Neuron (in vitro differentiated cells): ENCODE data around the gene RAB37.

Experiments
- H2AFZ ChIP-seq: one replicate; pipeline ENCODE4 v1.6.1; 2013; ENCODE audit warnings: low read depth, mild to moderate bottlenecking, inconsistent platforms, low read length, moderate library complexity
- H3K27me3 ChIP-seq: one replicate; pipeline ENCODE4 v1.6.1; 2013; ENCODE audit warnings: low read length; ENCODE audit not compliant: insufficient read depth
- H3K36me3 ChIP-seq: one replicate; pipeline ENCODE4 v1.6.1; 2013; ENCODE audit warnings: low read length; ENCODE audit not compliant: insufficient read depth
- H3K4me1 ChIP-seq: one replicate; pipeline ENCODE4 v1.6.1; 2013; ENCODE audit warnings: low read length; ENCODE audit not compliant: insufficient read depth
- H3K4me3 ChIP-seq: 2 replicates; pipeline ENCODE4 v1.5.1; 2013; ENCODE audit warnings: mild to moderate bottlenecking, low read length, moderate library complexity
- H3K9me3 ChIP-seq: one replicate; pipeline ENCODE4 v1.6.1; 2013; ENCODE audit warnings: low read length

RAB37 gene

DNA sequence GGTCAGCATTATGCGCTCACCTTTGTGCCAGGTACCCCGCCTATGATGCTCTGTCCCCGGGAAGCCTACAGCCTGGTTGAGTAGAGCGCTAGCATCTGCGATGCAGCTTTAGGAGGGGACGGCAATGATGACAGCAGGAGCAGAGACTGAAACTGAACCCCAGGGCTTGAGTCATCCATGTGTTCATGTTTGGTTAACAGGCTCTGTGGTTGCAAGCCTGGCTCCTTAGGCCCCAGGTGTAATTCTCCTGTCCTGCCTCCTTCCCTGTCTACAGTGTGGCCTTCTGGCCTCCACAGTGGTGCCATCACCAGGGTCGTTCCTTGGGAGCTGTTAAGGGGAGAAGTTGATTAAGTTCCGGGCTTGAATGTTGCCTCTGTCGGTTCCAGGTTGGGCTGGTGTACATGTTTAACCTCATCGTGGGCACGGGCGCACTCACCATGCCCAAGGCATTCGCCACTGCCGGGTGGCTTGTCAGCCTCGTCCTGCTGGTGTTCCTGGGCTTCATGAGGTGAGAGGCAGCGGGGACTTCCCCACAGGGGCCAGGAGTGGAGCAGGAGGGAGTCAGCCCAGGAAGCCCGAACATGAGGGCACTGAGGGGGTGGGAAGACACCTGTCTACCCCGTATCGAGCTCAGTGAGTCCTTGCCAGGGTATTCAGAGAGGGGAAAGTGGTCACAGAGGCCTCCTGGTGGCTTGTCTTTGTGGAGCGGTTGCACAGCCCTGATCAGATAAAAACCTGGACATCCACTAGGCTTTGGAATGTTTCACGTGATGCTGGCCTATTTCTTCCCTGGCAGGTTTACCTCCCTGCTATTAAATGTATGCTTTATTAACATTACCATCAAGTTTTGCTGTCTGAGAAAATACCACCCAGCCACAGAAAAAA lies 48.3 kb downstream of the RAB37 start:
- H2AFZ ChIP-seq = no peak overlapping the region
- peaks cover 11% of the 10 kb centered on the region for H3K36me3 ChIP-seq
- H3K4me3 ChIP-seq = no peak overlapping the region
- H3K27me3 ChIP-seq = no peaks in the 10 kb centered on the region
- no peaks in the 10 kb centered on the region for H3K4me1 ChIP-seq
- no peaks in the 10 kb centered on the region for H3K9me3 ChIP-seq

DNA sequence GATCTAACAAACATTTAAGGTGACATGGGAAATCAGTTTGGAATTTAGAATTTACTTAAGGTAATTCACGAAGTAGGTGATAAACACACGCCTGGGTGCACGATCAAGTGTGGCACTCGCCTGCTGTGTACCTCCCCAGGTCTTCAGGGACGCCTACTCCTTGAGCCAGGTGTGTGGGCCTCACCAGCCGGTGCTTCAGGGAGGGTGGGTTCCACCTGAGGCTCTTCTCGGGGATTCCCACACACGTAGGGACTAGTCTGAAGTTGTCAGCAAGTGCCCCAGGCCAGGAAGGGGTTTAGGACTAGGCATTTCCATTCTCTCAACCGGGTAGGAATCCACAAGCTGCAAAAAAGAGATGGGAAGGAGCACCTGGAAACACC lies 48.9 kb downstream of the RAB37 start:
- Histone ChIP-seq H3K9me3 (no peaks in the 10 kb centered on the region), H2AFZ (no peak overlapping the region), H3K4me3 (no peak overlapping the region), H3K36me3 (peaks cover 13% of the 10 kb centered on the region), H3K4me1 (no peaks in the 10 kb centered on the region), H3K27me3 (no peaks in the 10 kb centered on the region)

DNA sequence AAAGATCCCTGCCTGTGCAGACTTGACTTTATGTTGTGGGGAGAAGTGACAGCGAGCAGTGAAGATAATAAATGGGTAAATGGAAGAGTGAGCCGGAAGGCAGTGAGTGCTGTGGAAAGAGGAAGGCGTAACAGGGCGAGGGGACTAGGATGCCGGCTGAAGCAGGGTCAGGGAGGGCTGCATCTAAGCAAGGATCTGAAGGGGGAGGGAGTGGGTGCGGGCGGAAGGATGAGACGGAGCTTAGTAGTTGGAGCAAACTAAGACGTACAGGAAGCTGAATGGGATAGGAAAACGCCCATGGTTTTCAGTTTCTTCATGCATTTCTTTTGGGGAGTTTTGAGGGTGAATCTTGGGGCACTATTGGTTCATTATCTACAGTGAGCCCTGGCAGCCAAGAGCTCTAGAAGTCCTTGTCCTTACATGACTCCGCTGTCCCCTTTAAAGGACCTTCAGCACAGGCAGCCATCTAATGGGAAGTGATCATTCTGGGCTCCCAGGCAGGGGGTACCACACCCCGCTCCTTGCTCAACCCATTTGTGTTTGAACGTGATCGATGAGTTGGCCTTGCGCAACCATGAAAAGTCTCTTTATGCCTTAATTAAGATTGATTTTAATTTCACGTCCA lies 49.5 kb downstream of the RAB37 start:
- Histone ChIP-seq H3K9me3 (no peaks in the 10 kb centered on the region), H3K4me3 (no peak overlapping the region), H3K27me3 (no peaks in the 10 kb centered on the region), H2AFZ (no peak overlapping the region), H3K4me1 (no peaks in the 10 kb centered on the region), H3K36me3 (peaks cover 13% of the 10 kb centered on the region)

GRCh38 chr17:74790161-74791058 lies 53.4 kb downstream of the RAB37 start:
- H3K36me3 ChIP-seq = peaks cover 30% of the 10 kb centered on the region
- H3K9me3 ChIP-seq = no peaks in the 10 kb centered on the region
- H3K27me3 ChIP-seq = no peaks in the 10 kb centered on the region
- no peaks in the 10 kb centered on the region for H3K4me1 ChIP-seq
- no peak overlapping the region for H3K4me3 ChIP-seq
- no peak overlapping the region for H2AFZ ChIP-seq

- H3K4me1 ChIP-seq = no peaks in the 10 kb centered on the region
- H2AFZ ChIP-seq = no peak overlapping the region
- H3K4me3 ChIP-seq = no peak overlapping the region
- H3K9me3 ChIP-seq = no peaks in the 10 kb centered on the region
- H3K36me3 ChIP-seq = peaks cover 35% of the 10 kb centered on the region
- H3K27me3 ChIP-seq = no peaks in the 10 kb centered on the region
These were observed 55.6 kb downstream of the RAB37 start for GRCh38 chr17:74792586-74793105.

GRCh38 chr17:74795327-74796020 lies 58.4 kb downstream of the RAB37 start:
- Histone ChIP-seq H2AFZ (no peak overlapping the region), H3K27me3 (no peaks in the 10 kb centered on the region), H3K9me3 (no peaks in the 10 kb centered on the region), H3K36me3 (peaks cover 52% of the 10 kb centered on the region), H3K4me1 (no peaks in the 10 kb centered on the region), H3K4me3 (no peak overlapping the region)

- no peaks in the 10 kb centered on the region for H3K9me3 ChIP-seq
These were observed 59.2 kb downstream of the RAB37 start for GRCh38 chr17:74796211-74796610.

DNA sequence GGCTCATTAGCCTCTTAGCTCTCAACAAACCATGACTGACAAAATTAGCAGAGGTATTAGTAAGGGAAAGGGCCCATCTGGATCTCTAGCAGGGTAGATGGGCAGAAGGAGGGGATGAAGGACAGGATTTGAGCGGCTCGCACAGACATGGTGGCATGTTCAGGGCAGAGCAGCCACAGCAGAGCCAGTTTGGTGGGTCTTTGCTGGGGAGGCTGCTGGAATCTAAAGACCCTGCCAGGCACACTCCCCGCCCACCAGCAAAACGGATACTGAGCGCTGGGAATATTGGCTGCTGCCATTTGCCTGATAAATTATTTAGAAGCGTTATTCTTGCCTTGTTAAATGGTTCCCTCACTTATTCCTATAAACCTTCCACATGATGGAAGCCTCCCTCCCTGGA lies 59.8 kb downstream of the RAB37 start:
- H3K36me3 ChIP-seq = peaks cover 55% of the 10 kb centered on the region

More at GRCh38 chr17:74796211-74796610, 59.2 kb downstream of the RAB37 start:
- no peak overlapping the region for H3K4me3 ChIP-seq
- no peak overlapping the region for H2AFZ ChIP-seq
- no peaks in the 10 kb centered on the region for H3K27me3 ChIP-seq
- H3K4me1 ChIP-seq = no peaks in the 10 kb centered on the region
- H3K36me3 ChIP-seq = peaks cover 55% of the 10 kb centered on the region

More for the DNA sequence above, 59.8 kb downstream of the RAB37 start:
- no peak overlapping the region for H2AFZ ChIP-seq
- no peak overlapping the region for H3K4me3 ChIP-seq
- no peaks in the 10 kb centered on the region for H3K4me1 ChIP-seq
- H3K9me3 ChIP-seq = no peaks in the 10 kb centered on the region
- H3K27me3 ChIP-seq = no peaks in the 10 kb centered on the region
